ENCODE measurements around the gene VPS8.

Gene VPS8

DNA sequence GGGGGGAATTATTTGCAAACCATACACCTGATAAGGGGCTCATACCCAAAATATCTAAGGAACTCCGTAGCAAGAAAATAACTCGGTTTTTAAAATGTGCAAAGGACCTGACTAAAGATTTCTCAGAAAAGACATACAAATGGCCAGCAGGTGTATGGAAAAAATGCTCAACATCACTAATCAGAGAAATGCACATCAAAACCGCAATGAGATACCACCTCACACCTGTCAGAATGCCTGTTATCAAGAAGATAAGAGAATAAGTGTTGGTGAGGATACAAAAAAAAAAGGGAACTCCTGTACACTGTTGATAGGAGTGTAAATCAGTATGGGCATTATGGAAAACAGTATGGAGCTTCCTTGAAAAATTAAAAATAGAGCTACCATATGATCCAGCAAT, 251.5 kb downstream of the VPS8 start:
- no peak for DNase-seq

GRCh38 chr3:185065059-185065458, 253.1 kb downstream of the VPS8 start:
- no peak for DNase-seq

DNA sequence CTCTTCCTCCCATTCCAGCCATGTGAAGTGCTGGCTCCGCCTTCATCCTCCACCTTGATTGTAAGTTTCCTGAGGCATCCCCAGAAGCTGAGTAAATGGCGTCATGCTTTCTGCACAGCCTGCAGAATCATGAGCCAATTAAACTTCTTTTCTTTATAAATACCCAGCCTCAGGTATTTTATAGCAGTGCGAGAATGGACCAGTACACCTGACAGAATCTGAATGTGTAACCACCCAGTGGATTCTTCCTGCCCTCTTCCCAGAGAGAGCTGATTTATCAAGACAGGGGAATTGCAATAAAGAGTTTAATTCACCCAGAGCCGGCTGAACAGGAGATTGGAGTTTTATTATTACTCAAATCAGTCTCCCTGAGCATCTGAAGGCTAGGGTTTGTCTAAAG, 254.3 kb downstream of the VPS8 start:
- DNase-seq = no peak

DNA sequence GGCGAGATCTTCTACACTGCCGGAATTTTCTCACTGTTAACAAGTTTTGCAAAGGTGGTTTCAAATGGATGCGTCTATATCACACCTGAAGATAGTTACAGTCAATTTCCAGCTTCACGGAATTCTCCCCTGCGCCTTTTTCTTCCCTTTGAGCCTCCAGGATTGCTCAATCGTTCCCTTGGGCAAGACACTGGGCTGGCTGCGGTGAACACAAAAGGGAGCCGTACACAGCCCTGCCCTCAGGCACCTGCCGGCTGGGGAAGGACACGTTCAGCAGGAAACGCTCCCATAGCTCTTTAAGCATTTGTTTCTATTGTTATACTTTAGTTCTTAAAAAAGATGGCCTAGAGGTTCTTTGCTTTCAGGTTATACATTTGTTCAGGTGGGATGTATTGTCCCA, 255.2 kb downstream of the VPS8 start:
- no peak for DNase-seq

GRCh38 chr3:185069037-185070030, 257.4 kb downstream of the VPS8 start:
- no peak for DNase-seq

GRCh38 chr3:185070491-185071286, 258.7 kb downstream of the VPS8 start:
- DNase-seq = no peak

DNA sequence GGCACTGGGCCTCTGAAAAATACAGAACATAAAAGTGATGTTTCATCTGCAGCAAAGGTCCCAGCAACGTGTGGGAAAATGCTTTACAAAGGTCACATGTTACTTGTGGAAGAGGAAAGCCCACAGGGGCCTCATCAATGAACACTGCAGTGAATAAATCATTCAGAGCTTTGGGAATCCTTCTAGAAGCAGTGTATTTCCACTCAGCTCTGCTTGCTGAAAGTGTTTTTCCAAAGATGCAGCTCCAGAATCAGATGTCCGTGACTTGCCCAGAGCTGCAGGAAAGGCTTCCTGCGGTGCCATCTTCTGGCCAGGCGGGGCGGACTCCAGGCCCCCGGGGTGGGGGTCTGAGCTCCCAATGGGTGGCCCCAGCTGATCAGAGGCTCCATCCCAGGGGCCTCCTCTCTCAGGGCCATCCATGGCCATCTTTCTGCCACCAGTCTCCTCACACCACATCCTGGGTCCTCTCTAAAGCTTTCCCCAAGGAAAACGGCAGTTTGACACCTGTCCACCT, 259.4 kb downstream of the VPS8 start:
- DNase-seq = no peak

DNA sequence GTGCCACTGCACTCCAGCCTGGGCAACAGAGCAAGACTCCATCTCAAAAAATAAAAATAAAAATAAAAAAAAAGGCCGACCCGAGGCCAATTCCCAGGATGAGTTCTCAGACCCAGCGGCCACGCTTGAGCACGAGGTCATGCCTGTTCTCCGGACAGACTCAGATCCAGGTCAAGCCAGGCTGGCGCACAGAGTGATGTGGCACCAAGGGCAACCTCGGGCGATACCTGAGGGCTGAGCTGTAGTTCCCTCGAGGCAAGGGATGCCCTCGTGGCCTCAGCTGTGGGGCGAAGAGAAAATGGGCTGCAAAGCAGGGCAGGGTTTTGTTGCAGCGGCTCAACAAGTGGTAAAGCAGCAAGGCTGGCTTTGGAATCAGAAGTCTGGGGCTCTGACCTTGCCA, 263.6 kb downstream of the VPS8 start:
- DNase-seq = no peak

- no peak for DNase-seq
Observed at GRCh38 chr3:185076219-185076618, 264.3 kb downstream of the VPS8 start.

DNA sequence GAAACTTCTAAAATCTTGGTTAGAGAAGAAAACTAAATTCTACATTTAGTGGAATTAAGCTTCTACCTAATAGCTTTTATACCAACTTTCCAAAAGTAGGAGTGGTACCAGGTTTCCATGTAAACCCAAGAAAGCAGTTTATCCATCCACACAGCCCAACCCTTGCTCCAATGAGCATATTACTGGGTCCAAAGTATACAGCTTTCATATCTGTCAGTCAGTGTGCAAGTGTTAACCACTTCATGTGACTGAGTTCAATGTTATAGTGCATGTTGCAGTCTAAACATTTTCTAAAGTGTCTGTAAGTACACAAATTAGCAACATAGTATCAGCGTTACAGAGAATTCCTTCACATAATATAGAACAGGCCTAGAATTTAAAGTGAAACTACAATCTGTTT, 267.7 kb downstream of the VPS8 start:
- DNase-seq = no peak

DNA sequence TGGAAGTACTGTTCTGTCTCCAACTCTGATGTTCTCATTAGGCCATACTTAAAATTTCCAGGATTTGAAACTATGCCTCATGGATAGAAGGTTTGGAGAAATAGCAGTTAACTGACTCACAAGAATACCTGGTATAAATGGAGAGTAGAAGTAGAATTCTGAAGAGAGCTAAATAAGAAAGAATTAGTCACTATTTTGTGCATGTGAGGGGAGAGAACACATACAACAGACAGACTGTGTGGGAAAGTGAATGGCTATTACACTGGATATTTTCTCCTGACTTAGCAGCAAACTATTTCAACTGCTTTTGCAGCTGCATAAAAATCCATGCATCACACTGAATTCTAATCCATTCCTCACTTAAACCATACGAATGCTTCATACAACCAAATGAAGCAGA, 269.6 kb downstream of the VPS8 start:
- DNase-seq = no peak

GRCh38 chr3:185082149-185082548, 270.2 kb downstream of the VPS8 start:
- no peak for DNase-seq

DNA sequence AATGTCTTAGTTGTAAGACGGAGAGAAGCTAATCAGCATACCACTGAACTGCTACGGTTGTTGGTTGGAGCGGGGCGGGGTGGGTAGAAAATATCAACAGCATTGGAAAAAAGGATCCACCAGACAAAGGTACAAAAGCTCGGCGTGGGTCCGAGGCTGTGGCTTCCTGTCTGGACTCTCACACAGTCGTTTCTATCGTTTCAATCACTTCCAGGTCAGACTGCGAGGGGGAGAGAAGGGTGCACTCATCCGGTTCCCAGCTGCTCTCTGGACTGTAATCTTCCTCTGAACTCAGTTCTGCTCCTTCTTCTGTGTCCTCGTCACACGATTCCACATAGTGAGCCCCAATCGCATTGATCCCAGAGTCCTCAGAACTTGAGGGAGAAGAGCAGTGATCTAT, 270.9 kb downstream of the VPS8 start:
- DNase-seq = no peak

DNA sequence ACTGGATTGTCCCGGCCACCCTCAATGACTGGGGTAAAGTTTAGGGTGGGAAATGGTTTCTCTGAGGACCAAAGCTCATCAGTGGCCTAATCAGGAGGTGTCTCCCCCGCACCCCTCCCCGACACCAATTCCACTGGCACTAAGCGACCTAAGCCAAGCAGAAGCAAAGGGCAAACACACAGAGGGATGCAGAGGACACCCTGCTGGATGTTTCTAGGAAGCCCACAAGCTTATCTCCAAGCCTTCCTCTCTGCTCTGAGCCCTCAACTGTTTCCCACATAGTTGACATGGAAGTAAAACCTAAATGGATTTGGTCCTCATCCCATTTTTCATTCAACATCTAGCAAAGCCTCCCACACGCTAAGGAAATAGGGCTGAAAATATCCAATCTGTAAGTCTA, 272.4 kb downstream of the VPS8 start:
- no peak for DNase-seq

DNA sequence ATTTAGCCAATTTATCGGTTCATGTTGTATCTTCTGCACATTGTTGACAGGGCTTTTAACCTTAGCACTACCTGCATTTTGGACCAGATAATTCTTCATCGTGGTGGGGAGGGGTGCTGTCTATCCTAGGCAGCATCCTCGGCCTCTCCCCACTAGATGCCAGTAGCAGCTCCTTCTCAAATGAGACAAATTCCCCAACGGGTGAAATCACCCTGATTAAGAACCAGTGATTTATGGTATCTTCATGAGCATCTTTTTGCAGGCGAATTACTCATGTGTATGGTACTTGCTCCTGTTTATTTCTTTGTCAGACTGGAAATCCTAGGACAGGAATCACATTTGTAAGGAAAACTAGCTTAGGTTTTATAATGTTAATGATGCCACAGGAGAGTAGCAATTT, 272.9 kb downstream of the VPS8 start:
- DNase-seq = no peak

DNA sequence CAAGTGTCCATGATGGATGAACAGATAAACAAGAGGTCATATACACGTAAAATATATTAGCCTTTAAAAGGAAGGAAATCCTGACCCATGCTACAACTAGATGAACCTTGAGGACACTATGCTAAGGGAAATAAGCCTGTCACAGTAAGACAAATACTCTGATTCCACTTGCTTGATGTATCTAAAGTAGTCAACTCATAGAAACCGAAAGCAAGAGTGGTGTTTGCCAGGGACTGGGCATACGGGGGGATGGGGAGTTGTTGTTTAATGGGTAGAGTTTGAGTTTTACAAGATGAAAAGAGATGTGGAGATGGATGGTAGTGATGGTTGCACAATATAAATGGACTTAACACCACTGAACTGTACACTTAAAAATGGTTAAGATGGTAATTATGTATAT, 275.5 kb downstream of the VPS8 start:
- no peak for DNase-seq

- DNase-seq = no peak
Observed at GRCh38 chr3:185089343-185089742, 277.4 kb downstream of the VPS8 start.

GRCh38 chr3:185089751-185090150, 277.8 kb downstream of the VPS8 start:
- DNase-seq = no peak

GRCh38 chr3:185090811-185091210, 278.8 kb downstream of the VPS8 start:
- DNase-seq = no peak

DNA sequence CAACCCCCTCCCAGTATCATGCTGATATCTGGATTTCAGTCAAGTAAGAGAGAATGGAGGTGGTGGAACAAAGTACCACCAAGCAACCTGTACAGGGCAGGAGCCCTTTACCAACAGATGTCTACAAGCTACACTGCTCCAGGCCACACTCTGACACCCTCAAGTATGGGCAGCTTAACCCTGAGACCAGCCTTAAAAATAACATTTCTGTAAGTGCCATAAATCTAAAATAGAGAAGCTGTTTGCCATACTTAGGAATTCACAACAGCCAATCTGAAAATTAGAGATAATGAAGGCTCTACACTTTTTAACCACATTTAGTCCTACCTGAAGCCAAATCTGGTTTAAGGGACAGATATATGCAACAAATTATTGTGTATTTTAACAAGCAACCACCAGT, 281.1 kb downstream of the VPS8 start:
- DNase-seq = no peak

DNA sequence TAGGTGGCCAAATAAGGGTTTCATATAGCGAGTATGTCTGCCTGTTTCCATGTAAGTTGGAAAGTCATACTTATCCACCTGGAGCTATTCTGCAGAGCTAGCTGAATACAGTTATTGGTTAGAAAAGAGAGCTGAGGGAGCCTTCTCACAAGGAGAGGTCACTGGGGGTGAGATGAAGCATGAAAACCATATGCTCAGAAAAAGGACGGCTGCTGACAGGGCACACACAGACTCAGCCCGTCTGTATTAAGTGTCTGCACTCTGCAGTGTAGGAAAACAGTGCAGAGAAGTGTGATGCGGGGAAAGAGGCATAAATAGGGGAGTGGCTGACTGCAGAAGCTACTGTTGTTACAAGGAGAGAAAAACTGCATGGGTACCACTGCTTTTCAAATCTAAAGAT, 282.7 kb downstream of the VPS8 start:
- no peak for DNase-seq

All from activated gamma-delta T cell treated with Interleukin-2 at 50 U/mL for 16 hours (primary cell).